Measurements from ENCODE around the gene DOCK7.
"Not testable (repeated sequence)": the region's sequence is repeated elsewhere in the genome, so short reads cannot be mapped to it uniquely, and the experiment has no call there.

DNA sequence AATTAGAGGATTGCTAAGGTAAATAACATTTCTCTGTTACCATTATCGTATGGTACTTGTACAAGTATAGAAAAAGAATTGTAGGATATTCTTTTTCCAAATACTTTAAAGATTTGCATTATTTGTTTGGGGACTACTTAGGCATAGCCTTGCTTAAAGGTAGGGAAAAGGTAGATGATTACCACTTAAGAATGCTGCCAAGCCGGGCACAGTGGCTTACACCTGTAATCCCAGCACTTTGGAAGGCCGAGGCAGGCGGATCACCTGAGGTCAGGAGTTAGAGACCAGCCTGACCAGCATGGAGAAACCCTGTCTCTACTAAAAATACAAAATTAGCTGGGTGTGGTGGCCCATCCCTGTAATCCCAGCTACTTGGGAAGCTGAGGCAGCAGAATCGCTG, 10.0 kb upstream of the DOCK7 start:
- not testable (repeated sequence) for TF ChIP-seq EZH2phosphoT487 (IDR thresholded peaks at IDR 0.05; ENCODE audit: borderline replicate concordance, low read length); EZH2 (IDR thresholded peaks at IDR 0.05; ENCODE audit: low read length, unreplicated experiment)
- TF ChIP-seq, protein P1, sequence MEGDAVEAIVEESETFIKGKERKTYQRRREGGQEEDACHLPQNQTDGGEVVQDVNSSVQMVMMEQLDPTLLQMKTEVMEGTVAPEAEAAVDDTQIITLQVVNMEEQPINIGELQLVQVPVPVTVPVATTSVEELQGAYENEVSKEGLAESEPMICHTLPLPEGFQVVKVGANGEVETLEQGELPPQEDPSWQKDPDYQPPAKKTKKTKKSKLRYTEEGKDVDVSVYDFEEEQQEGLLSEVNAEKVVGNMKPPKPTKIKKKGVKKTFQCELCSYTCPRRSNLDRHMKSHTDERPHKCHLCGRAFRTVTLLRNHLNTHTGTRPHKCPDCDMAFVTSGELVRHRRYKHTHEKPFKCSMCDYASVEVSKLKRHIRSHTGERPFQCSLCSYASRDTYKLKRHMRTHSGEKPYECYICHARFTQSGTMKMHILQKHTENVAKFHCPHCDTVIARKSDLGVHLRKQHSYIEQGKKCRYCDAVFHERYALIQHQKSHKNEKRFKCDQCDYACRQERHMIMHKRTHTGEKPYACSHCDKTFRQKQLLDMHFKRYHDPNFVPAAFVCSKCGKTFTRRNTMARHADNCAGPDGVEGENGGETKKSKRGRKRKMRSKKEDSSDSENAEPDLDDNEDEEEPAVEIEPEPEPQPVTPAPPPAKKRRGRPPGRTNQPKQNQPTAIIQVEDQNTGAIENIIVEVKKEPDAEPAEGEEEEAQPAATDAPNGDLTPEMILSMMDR (conservative IDR thresholded peaks at IDR 0.05; ENCODE audit: low read depth, low read length) = not testable (repeated sequence)
